Neural crest cell (in vitro differentiated cells): Measurements from ENCODE around the gene CEP43. TPM values are rescaled to one million over a fixed set of nuclear protein-coding genes. Genes with fewer than 3 reads are reported as not detected.
A peak's percentile ranks its signal among the peaks of the same experiment; 100 is the strongest.

Experiments used
- DNase-seq: peaks from one replicate; pipeline ENCODE4 v3.0.0; 2021; ENCODE audit warnings: low read depth, mixed read lengths, low spot score
- H3K27ac Mint-ChIP-seq: one replicate; pipeline ENCODE4 v1.8.0; 2021; ENCODE audit warnings: mild to moderate bottlenecking, mixed read lengths; ENCODE audit not compliant: unreplicated experiment
- H3K27me3 Mint-ChIP-seq: 2 replicates; pipeline ENCODE4 v1.8.0; 2021; ENCODE audit warnings: low read depth, mild to moderate bottlenecking, mixed read lengths
- H3K36me3 Mint-ChIP-seq: 2 replicates; pipeline ENCODE4 v1.8.0; 2021; ENCODE audit warnings: low read depth, mild to moderate bottlenecking, mixed read lengths
- H3K4me1 Mint-ChIP-seq: 2 replicates; pipeline ENCODE4 v1.8.0; 2021; ENCODE audit warnings: mixed read lengths
- H3K4me3 Mint-ChIP-seq: one replicate; pipeline ENCODE4 v1.8.0; 2021; ENCODE audit warnings: mild to moderate bottlenecking, mixed read lengths
- H3K9me3 Mint-ChIP-seq: 2 replicates; pipeline ENCODE4 v1.8.0; 2021; ENCODE audit warnings: mixed read lengths
- CTCF ChIP-seq: fragments of 200-600 bp; sonication (generic); conservative IDR thresholded peaks from 2 replicates; pipeline ENCODE4 v1.5.0; 2021; ENCODE audit warnings: antibody characterized with exemption, mild to moderate bottlenecking
- microRNA-seq: library from miRNA; unstranded; fragments of <30 nt; microRNA quantifications from one replicate; pipeline ENCODE4, GENCODE V29; 2020
- total RNA-seq: library from RNA; stranded (reverse); gene quantifications from 2 replicates; pipeline ENCODE4 v1.2.1, GENCODE V29; 2021

CEP43 gene
- total RNA-seq, 1 donor from 2014 or later = 36.5 TPM

GRCh38 chr6:167047554-167047953 lies 48.4 kb downstream of the CEP43 start:
- H3K27ac Mint-ChIP-seq = no peak overlapping the region
- H3K4me3 Mint-ChIP-seq = no peak overlapping the region
- H3K4me1 Mint-ChIP-seq = peaks cover 3% of the 10 kb centered on the region
- H3K27me3 Mint-ChIP-seq = no peaks in the 10 kb centered on the region
- no peak for TF ChIP-seq CTCF
- peaks cover 23% of the 10 kb centered on the region for H3K36me3 Mint-ChIP-seq
- H3K9me3 Mint-ChIP-seq = no peaks in the 10 kb centered on the region
- no peak for DNase-seq

Small RNA genes within 50 kb of the gene (microRNA-seq; reads per million reads assigned to microRNA genes)
- gene MIR3939 = 13.6 reads per million, percentile 29 among the genes with 10 or more reads in this experiment

Other genes starting within 250 kb of the CEP43 start
- 15.3 and 17.7 TPM in 2 replicates for gene RNASET2, start 42.8 kb upstream of the CEP43 start, total RNA-seq
- gene CCR6, start 123.7 kb downstream of the CEP43 start, total RNA-seq = not detected in 2 replicates
- not detected in 2 replicates for gene GPR31, start 158.6 kb downstream of the CEP43 start, total RNA-seq